Naive thymus-derived CD4-positive, alpha-beta T cell (primary cell): ENCODE results near the gene BCAM. TPM values are rescaled to one million over a fixed set of nuclear protein-coding genes. Genes with fewer than 3 reads are reported as not detected.
"Not testable (repeated sequence)": the region's sequence is repeated elsewhere in the genome, so short reads cannot be mapped to it uniquely, and the experiment has no call there.

Source experiments
- ATAC-seq: fragments of 150-1000 bp; cut with Tn5 transposase; 2 replicates; pipeline ENCODE4 v1.10.0; 2021; ENCODE audit warnings: mild to moderate bottlenecking, moderate library complexity
- CTCF ChIA-PET: fragments of 350-600 bp; sonication (Branson Sonifier 250); formaldehyde crosslinking; loops from one replicate; lab custom pipeline; 2021; ENCODE audit warnings: antibody characterized with exemption; lab: Charles Lee
- POLR2A ChIA-PET: fragments of 350-600 bp; sonication (Branson Sonifier 250); formaldehyde crosslinking; loops from one replicate; lab custom pipeline; 2021; ENCODE audit warnings: antibody characterized with exemption, inconsistent platforms; lab: Charles Lee
- DNase-seq, 9 donors: peaks; one replicate each; pipeline versions ENCODE4 v3.0.0 to v3.0.0-alpha.2; 2020 to 2022; ENCODE audit warnings: mixed read lengths in 1 of 9
- H3K27ac ChIP-seq: one replicate; pipeline ENCODE4 v1.7.0; 2013; ENCODE audit warnings: mild to moderate bottlenecking, low read depth, low read length, moderate library complexity
- H3K27me3 ChIP-seq, 2 donors: one replicate each; pipeline ENCODE4 v1.7.0; 2013; ENCODE audit warnings: low read length in 2 of 2, mild to moderate bottlenecking in 2 of 2, moderate library complexity in 2 of 2; ENCODE audit not compliant: control insufficient read depth in 2 of 2, insufficient read depth in 2 of 2
- H3K36me3 ChIP-seq, 3 experiments: 1 replicate in 2 of 3; 2 replicates in 1 of 3; pipeline ENCODE4 v1.7.0; 2013; ENCODE audit warnings: low read length in 3 of 3, mild to moderate bottlenecking in 3 of 3, moderate library complexity in 1 of 3; ENCODE audit not compliant: insufficient read depth in 3 of 3, control insufficient read depth in 2 of 3
- H3K4me1 ChIP-seq, 2 donors: one replicate each; pipeline ENCODE4 v1.7.0; 2013; ENCODE audit warnings: low read length in 2 of 2, mild to moderate bottlenecking in 2 of 2, moderate library complexity in 1 of 2; ENCODE audit not compliant: control insufficient read depth in 2 of 2, insufficient read depth in 2 of 2
- H3K4me3 ChIP-seq: 2 replicates; pipeline ENCODE4 v1.7.0; 2013; ENCODE audit warnings: mild to moderate bottlenecking, low read length
- H3K9me3 ChIP-seq, 3 experiments: 1 replicate in 2 of 3; 2 replicates in 1 of 3; pipeline ENCODE4 v1.7.0; 2013; ENCODE audit warnings: low read length in 3 of 3; ENCODE audit not compliant: control insufficient read depth in 2 of 3
- H3K27ac Mint-ChIP-seq, 9 donors: one replicate each; pipeline ENCODE4 v1.8.0; 2020 to 2022; ENCODE audit warnings: mixed read lengths in 9 of 9, mild to moderate bottlenecking in 8 of 9, moderate library complexity in 5 of 9, inconsistent platforms in 2 of 9
- H3K27me3 Mint-ChIP-seq, 5 donors: one replicate each; pipeline ENCODE4 v1.8.0; 2021 to 2022; ENCODE audit warnings: mixed read lengths in 5 of 5, mild to moderate bottlenecking in 1 of 5
- H3K36me3 Mint-ChIP-seq, 5 donors: one replicate each; pipeline ENCODE4 v1.8.0; 2020 to 2022; ENCODE audit warnings: mixed read lengths in 5 of 5, mild to moderate bottlenecking in 3 of 5, inconsistent platforms in 1 of 5
- H3K4me1 Mint-ChIP-seq, 7 donors: one replicate each; pipeline ENCODE4 v1.8.0; 2020 to 2022; ENCODE audit warnings: mixed read lengths in 7 of 7, mild to moderate bottlenecking in 3 of 7, inconsistent platforms in 1 of 7
- H3K4me3 Mint-ChIP-seq, 10 donors: one replicate each; pipeline ENCODE4 v1.8.0; 2020 to 2022; ENCODE audit warnings: mild to moderate bottlenecking in 10 of 10, mixed read lengths in 10 of 10, moderate library complexity in 6 of 10, inconsistent platforms in 2 of 10
- H3K9me3 Mint-ChIP-seq, 11 donors: one replicate each; pipeline ENCODE4 v1.8.0; 2020 to 2022; ENCODE audit warnings: mixed read lengths in 11 of 11, mild to moderate bottlenecking in 4 of 11, inconsistent platforms in 1 of 11, moderate library complexity in 1 of 11
- intact Hi-C, 2 donors: fragments of 100-400 bp; cut with micrococcal nuclease; formaldehyde crosslinking; loops; one replicate each; pipeline ENCODE4 v1.15.1; 2023
- polyA plus RNA-seq, 2 donors: library from polyadenylated mRNA; unstranded; fragments of 300-500 nt; fragmentation: Illumina TruSeq; gene quantifications; one replicate each; pipeline ENCODE4 v1.2.3, GENCODE V29; 2021
- total RNA-seq, 6 experiments: library from RNA in 5 of 6; stranded (reverse) in 5 of 6; gene quantifications; 1 replicate in 5 of 6; 2 replicates in 1 of 6; pipeline ENCODE4 v1.2.3 and lab custom pipeline; 2021 to 2026

The BCAM gene
- total and polyA plus RNA-seq, 7 experiments from 2014 or later = 0.42 TPM; not detected in 6

- POLR2A ChIA-PET, intact Hi-C loops, H3K4me1 Mint-ChIP-seq: not testable (repeated sequence)
Measured at GRCh38 chr19:44832875-44833274, 24.0 kb downstream of the BCAM start.

DNA sequence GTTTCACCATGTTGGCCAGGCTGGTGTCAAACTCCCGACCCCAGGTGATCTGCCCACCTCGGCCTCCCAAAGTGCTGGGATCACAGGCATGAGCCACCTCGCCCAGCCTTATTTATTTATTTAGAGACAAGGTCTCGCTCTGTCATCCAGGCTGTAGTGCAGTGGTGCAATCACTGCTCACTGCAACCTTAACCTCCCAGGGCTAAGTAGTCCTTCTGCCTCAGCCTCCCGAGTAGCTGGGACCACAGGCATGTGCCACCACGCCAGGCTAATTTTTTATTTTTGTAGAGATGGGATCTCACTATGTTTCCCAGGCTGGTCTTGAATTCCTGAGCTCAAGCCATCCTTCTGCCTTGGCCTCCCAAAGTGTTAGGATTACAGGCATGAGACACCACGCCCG, 25.5 kb downstream of the BCAM start:
- H3K4me1 Mint-ChIP-seq, POLR2A ChIA-PET, H3K4me3 ChIP-seq, H3K4me1 ChIP-seq, H3K27ac Mint-ChIP-seq, H3K27ac ChIP-seq, DNase-seq, H3K27me3 Mint-ChIP-seq, H3K36me3 ChIP-seq, ATAC-seq, H3K9me3 ChIP-seq, intact Hi-C loops, H3K4me3 Mint-ChIP-seq, H3K36me3 Mint-ChIP-seq, H3K9me3 Mint-ChIP-seq, H3K27me3 ChIP-seq: not testable (repeated sequence)
- CTCF ChIA-PET = interaction anchor here (0.7 kb wide), 1 partner anchor 195 kb away, joined by 3 read pairs; no protein-coding TSS in a partner anchor

More at GRCh38 chr19:44832875-44833274, 24.0 kb downstream of the BCAM start:
- H3K27me3 ChIP-seq, H3K27ac Mint-ChIP-seq, ATAC-seq, H3K27ac ChIP-seq, DNase-seq, H3K36me3 ChIP-seq, H3K36me3 Mint-ChIP-seq, H3K9me3 Mint-ChIP-seq, H3K27me3 Mint-ChIP-seq, H3K9me3 ChIP-seq, H3K4me1 ChIP-seq, H3K4me3 ChIP-seq, H3K4me3 Mint-ChIP-seq: not testable (repeated sequence)
- CTCF ChIA-PET = interaction anchor here (0.6 kb wide), 1 partner anchor 977 kb away, joined by 3 read pairs; no protein-coding TSS in a partner anchor

DNA sequence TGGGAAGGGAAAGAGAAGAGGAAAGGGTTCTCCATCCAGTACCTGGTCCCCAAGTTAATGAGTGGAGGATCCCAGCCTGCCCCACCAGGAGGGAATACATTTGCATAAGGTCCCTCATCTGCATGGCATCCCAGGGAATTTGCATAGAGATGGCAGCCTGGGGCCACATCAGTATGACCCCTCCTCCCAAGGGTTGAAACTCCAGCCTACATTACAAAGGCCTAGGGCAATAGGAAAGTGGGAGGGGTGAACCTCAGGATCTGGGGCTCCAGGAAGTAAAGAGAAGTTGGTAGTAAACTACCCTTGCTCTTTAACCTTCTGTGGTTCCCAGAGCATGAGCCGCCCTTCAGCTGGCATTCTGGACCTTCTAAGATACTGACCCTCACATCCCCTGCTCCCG, 30.4 kb downstream of the BCAM start:
- Mint-ChIP-seq H3K4me3 (no peak overlapping the region), H3K27ac (no peak overlapping the region), H3K4me1 (peaks cover 0 to 10% (median 5%) of the 10 kb centered on the region in 7 donors), H3K27me3 (peaks cover 0 to 6% (median 2%) of the 10 kb centered on the region in 5 donors), H3K36me3 (no peaks in the 10 kb centered on the region), H3K9me3 (no peaks in the 10 kb centered on the region)
- Histone ChIP-seq H3K36me3 (no peaks in the 10 kb centered on the region), H3K4me3 (no peak overlapping the region), H3K9me3 (no peaks in the 10 kb centered on the region), H3K27ac (no peak overlapping the region), H3K4me1 (no peaks in the 10 kb centered on the region), H3K27me3 (no peaks in the 10 kb centered on the region)
- ChIA-PET CTCF (interaction anchor here (0.6 kb wide), 1 partner anchor 54 kb away, joined by 3 read pairs; no protein-coding TSS in a partner anchor), POLR2A (no interaction called here)
- intact Hi-C loops = no loop called here
- DNase-seq (no peak), ATAC-seq (no peak)

- Mint-ChIP-seq H3K4me1 (peaks cover 11 to 21% (median 15%) of the 10 kb centered on the region in 7 donors), H3K4me3 (no peak overlapping the region), H3K27ac (no peak overlapping the region), H3K27me3 (peaks cover 0 to 12% (median 10%) of the 10 kb centered on the region in 5 donors), H3K9me3 (peaks cover 0 to 2% (median 0%) of the 10 kb centered on the region in 11 donors), H3K36me3 (peaks cover 0 to 2% (median 0%) of the 10 kb centered on the region in 5 donors)
- H3K27ac ChIP-seq = no peak overlapping the region
- no peaks in the 10 kb centered on the region for H3K27me3 ChIP-seq
- POLR2A ChIA-PET = no interaction called here
- peaks cover 7 to 10% of the 10 kb centered on the region in 2 donors for H3K4me1 ChIP-seq
- H3K9me3 ChIP-seq = no peaks in the 10 kb centered on the region
- no peaks in the 10 kb centered on the region for H3K36me3 ChIP-seq
- intact Hi-C loops = loop anchor here in 1 of 2 donors (10.0 kb wide), 1 partner anchor 186 kb away; no protein-coding TSS in a partner anchor
- no peak for ATAC-seq
- no peak for DNase-seq
- no peak overlapping the region for H3K4me3 ChIP-seq
- CTCF ChIA-PET = no interaction called here
Measured at GRCh38 chr19:44840811-44841210, 31.9 kb downstream of the BCAM start.

GRCh38 chr19:44841231-44841630, 32.3 kb downstream of the BCAM start:
- POLR2A ChIA-PET = no interaction called here
- Mint-ChIP-seq H3K36me3 (peaks cover 0 to 2% (median 0%) of the 10 kb centered on the region in 5 donors), H3K9me3 (peaks cover 0 to 2% (median 0%) of the 10 kb centered on the region in 11 donors), H3K27me3 (peaks cover 0 to 13% (median 10%) of the 10 kb centered on the region in 5 donors), H3K4me3 (no peak overlapping the region), H3K4me1 (peaks cover 11 to 21% (median 15%) of the 10 kb centered on the region in 7 donors), H3K27ac (peak overlapping the region in 2 of 9 donors; percentile 10 to 59)
- no peak overlapping the region for H3K4me3 ChIP-seq
- no peak overlapping the region for H3K27ac ChIP-seq
- H3K9me3 ChIP-seq = no peaks in the 10 kb centered on the region
- H3K27me3 ChIP-seq = no peaks in the 10 kb centered on the region
- no peaks in the 10 kb centered on the region for H3K36me3 ChIP-seq
- no peak for DNase-seq
- peaks cover 7 to 10% of the 10 kb centered on the region in 2 donors for H3K4me1 ChIP-seq
- no peak for ATAC-seq
- intact Hi-C loops = loop anchor here in 1 of 2 donors (10.0 kb wide), 1 partner anchor 186 kb away; no protein-coding TSS in a partner anchor
- CTCF ChIA-PET = interaction anchor here (0.7 kb wide), 1 partner anchor 41 kb away, joined by 3 read pairs; no protein-coding TSS in a partner anchor

GRCh38 chr19:44845286-44845611, 36.3 kb downstream of the BCAM start:
- Histone ChIP-seq H3K36me3 (no peaks in the 10 kb centered on the region), H3K27ac (no peak overlapping the region), H3K9me3 (no peaks in the 10 kb centered on the region), H3K4me3 (peak overlapping the region; percentile 57), H3K27me3 (peaks cover 0 to 5% of the 10 kb centered on the region in 2 donors), H3K4me1 (peaks cover 18 to 19% of the 10 kb centered on the region in 2 donors)
- intact Hi-C loops = loop anchor here (1.0 to 10.0 kb wide), 10 partner anchors 45 to 191 kb away; partner anchors contain the start of genes CLPTM1 (in 1 of the 2) and TOMM40 (in 1 of the 2)
- Mint-ChIP-seq H3K4me3 (peak overlapping the region; percentile 82 to 98 (median 88)), H3K4me1 (peaks cover 18 to 39% (median 29%) of the 10 kb centered on the region in 7 donors), H3K9me3 (peaks cover 0 to 2% (median 0%) of the 10 kb centered on the region in 11 donors), H3K27ac (peak overlapping the region in 8 of 9 donors; percentile 47 to 87 (median 72)), H3K27me3 (peaks cover 0 to 45% (median 9%) of the 10 kb centered on the region in 5 donors), H3K36me3 (peaks cover 0 to 2% (median 0%) of the 10 kb centered on the region in 5 donors)
- ATAC-seq (no peak), DNase-seq (no peak)
- ChIA-PET POLR2A (no interaction called here), CTCF (interaction anchor here (0.8 to 1.8 kb wide), 2 partner anchors 61 to 74 kb away, joined by 4 read pairs; no protein-coding TSS in a partner anchor)
